GM21447 (cell line): ENCODE results near the gene CPD.
"Not testable (repeated sequence)": the region's sequence is repeated elsewhere in the genome, so short reads cannot be mapped to it uniquely, and the experiment has no call there.

Experiments used
- ATAC-seq: cut with Tn5 transposase; IDR thresholded peaks from one replicate; pipeline ENCODE4 v1.9.1; 2021; ENCODE audit not compliant: unreplicated experiment

Gene CPD

DNA sequence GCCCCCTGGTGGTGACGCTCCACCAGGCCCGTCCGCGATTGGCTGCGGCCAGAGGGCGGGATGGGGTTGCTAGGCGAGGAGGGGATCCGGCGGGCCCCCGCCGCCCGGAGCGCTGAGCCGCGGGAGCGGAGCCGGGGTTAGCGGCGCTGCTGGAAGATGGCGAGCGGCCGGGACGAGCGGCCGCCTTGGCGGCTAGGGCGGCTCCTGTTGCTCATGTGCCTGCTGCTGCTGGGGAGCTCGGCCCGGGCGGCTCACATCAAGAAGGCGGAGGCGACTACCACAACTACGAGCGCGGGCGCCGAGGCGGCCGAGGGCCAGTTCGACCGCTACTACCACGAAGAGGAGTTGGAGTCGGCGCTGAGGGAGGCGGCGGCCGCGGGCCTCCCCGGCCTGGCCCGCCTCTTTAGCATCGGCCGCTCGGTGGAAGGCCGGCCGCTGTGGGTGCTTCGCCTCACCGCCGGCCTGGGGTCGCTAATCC lies at the start of gene CPD:
TSS of gene CPD (plus strand) at position 103 of the 478 bp plus-strand sequence. CDS start at position 157, 54 bp downstream.
- peak; percentile 81 for ATAC-seq

GRCh38 chr17:30332057-30332542 lies 46.6 kb upstream of the CPD start:
- peak; percentile 76 for ATAC-seq

DNA sequence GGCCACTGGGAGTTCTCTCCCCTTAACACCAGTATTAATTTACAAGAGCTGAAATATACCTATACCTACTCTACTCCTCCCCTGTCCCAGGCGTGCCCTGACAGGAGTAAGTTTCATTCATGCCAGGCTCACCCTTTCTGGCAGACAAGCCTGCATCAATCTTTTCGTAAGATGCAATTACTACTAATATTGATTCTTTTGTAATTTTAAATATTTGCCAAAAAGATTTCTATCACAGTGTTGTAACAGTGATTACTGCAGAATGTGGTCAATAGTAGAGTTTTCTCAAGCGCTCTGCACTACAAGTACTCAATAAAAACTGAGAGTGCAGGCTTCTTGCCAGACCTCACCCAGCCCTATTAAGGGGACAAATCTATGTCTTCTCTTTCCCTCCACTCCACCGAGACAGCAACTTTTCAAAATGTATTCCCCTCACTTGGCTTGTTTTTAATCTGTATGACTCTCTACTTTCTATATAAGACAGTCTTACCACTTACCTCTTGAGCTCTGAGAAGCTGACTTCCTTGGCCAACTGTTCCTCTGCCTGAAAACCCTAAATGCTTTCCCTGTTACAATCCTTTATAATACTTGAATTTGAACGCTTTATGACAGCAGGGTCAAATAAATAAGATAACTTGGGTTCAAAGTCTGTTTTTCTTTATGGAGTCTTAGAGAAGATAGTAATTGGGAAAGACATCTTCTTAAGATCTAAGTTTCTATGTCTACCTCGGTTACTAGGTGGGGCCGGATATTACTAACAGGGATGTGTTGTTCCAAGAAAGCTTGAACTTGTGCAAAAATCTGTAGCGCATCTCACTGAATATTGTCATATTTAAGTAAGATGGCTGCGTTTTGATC lies 45.0 kb upstream of the CPD start, which contains the start of gene TMIGD1:
TSS of gene TMIGD1 (minus strand) at position 555 of the 858 bp plus-strand sequence. CDS start 1,924 bp downstream, outside the sequence.
- no peak for ATAC-seq

GRCh38 chr17:30334421-30334820 lies 44.3 kb upstream of the CPD start:
- ATAC-seq: no peak

DNA sequence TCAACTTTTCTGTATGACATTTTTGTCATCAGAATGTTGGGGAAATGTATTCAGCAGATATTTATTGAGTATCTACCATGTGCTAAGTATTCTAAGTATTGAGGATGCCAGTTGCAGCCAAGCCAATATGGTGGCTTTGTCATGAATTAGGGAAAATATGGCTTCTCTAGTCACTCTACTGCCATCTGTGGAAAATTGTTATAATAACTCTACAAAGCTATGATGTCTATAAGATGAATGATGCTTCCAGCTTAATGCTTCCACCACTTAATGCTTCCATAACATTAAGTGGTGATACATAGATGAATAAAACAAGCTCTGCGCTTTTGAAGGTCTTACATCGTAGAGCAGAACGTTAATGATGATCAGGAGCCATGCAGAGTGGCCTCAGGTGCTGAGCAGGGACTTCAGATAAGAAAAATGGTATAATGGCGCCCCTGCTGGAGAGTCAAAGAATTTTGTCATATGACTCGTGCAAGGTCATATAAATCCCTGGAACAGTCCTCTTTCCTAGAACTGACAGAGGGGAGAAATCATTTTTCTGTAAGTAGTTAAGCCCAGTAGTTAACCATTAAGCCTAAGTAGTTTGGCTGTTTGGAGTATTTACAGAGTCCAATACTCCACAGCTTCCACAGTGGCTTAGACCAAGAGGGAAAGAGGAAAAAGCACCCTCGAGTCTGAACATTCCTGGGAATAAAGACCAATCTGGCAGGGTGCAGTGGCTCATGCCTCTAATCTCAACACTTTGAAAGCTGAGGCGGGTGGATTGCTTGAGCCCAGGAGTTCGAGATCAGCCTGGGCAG lies 42.2 kb upstream of the CPD start:
- ATAC-seq: no peak

DNA sequence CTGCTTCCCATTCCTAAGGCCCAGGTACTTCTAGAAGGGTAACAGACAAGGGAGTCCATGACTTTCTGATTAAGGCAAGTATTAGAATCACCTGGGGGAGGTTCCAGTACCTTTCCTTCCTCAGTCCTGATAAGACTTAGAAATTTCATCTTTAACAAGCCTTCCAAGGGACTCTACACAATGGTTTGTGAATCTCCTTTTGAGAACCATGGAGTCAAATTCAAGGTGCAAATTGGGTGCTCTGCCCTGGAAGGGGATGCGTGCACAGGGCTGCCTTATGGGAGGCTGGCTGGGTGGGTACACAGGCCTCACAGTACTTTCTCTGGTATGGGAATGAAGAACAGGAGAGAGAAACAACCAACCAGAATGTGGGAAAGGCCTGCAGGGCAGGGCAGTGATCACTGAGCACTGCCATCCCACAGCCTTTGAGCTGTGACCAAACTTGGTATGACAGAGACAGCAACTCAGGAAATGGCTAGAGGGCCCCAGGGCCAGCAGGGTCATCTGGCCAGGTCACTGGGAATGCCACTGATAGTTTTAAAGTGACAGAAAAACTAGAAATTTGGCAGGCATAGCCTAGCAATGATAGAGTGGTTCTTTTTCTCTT lies 41.2 kb upstream of the CPD start:
- no peak for ATAC-seq

DNA sequence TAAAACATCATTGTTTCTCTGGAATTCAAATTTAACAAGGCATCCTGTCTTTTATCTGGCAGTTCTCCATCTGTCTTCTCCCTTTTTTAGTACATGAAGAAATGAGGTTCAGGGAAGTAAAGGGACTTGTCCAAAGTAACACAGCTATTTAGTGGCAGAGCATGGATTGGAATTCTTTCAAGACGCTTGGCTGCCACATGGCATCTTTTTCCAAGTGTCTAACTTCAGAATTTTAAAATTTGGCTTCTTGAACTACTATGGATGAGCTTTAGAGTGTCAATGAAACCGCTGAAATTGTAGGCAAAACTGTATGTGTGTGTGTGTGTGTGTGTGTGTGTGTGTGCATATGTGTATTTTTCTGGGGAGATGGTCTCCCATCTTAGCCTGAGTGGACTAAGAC lies 39.6 kb upstream of the CPD start:
- ATAC-seq: no peak

DNA sequence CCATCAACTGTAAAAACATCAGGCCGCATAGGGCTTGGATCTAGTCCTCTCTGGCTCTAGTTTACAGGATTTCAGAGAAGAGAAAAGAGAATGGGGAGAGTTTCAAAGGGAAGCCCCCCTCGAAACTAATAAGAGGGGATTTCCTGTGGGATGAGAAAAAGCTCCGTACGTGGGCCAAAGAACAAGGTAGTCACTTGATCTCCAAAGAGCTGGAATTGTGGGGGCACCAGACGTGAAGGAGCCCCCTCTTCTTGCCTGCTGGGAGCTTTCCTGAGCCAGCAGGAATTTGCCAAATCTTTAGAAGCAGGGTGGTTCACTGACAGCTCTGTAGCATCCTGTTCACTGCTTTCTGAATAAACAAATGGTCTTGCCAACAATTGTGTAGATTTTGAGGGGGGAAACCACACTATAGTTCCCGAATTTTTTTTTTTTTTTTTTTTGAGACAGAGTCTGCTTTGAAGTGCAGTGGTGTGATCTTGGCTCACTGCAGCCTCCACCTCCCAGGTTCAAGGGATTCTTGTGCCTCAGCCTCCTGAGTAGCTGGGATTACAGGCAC lies 37.8 kb upstream of the CPD start:
- no peak for ATAC-seq

GRCh38 chr17:30341703-30342249 lies 37.0 kb upstream of the CPD start:
- ATAC-seq: no peak

GRCh38 chr17:30343244-30343643 lies 35.5 kb upstream of the CPD start:
- ATAC-seq: not testable (repeated sequence)

DNA sequence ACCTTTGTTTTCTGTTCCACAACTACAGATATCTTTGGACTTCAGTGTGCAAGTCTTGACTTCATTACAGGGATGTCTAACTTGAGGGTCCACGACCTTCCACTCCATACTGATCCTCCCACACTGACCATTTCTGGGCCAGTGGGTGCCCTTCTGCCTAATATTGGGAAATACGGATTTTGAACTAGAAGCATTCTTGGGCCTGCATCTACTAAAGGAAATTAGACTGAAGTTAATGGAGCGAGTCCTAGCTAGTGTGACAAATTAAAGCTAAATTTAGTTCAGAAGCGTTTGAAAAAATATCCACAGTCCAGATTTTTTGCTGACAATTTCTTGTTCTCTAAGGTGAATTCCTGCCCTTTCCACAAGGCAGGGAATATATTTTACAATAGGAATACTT lies 34.9 kb upstream of the CPD start:
- no peak for ATAC-seq

DNA sequence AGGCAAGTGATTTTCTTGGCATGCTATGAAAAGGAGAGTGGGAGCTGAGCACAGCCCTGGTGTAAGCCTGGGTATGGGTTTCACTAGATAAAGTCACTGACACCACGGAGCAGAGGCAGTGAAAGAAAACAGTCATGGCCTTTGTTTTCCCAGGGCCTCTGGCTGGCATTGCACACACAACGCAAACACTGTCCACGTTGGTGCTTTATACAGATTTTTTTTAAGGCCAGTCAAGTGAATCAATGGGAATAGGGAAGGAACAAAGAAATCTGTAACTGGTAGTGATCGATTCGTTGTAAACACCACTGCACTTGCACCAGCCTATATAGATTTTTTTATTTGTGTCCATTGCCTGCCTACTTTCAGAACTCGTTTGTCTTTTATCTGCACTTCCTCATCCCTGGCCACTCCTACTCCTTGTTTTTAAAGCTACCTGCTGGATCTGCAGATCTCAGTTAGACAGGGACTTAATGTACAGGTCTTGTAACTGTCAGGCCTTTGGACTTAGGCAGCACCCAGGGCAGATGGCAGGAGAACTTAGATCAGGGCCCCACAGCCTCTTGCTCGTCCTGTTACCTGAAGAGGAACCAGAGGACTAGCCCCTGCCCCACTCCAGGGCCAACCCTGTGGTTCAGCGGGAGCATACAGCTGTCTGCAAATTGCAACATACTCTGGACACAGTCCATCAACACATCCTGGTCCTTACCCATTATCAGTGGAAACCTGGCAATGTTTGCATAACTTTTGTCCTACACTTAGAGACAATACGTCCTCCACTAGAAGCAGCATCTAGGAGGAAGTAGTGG lies 34.2 kb upstream of the CPD start:
- no peak for ATAC-seq

- ATAC-seq: no peak
Observed at GRCh38 chr17:30345089-30345433, 33.7 kb upstream of the CPD start.

GRCh38 chr17:30345527-30346075 lies 33.1 kb upstream of the CPD start:
- ATAC-seq: no peak

DNA sequence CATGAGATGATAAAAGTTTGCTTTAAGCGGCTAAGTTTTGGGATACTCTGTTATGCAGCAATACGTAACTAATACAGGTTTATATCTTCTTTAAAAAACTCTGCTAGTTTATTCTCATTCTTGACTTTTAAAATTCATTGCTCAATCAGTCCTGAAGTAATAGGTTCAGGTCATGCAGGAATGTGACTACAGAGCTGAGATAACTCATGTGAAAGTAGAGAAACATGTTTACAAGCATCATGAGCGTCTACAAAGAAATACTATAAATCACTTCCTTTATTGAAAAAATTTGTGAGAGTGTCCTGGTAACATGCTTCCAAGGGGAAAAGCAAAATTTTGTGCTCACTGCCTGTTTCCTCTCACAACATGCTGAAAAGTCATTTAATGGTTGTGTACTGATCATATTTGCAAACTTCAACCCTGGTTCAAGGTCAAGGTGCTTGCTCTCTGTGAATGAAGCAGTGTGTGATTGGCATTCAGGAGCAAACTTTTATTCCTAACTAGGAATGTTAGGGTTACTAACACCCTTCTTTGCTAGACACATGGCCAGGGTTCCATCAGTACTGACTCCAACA lies 32.4 kb upstream of the CPD start:
- ATAC-seq: no peak

DNA sequence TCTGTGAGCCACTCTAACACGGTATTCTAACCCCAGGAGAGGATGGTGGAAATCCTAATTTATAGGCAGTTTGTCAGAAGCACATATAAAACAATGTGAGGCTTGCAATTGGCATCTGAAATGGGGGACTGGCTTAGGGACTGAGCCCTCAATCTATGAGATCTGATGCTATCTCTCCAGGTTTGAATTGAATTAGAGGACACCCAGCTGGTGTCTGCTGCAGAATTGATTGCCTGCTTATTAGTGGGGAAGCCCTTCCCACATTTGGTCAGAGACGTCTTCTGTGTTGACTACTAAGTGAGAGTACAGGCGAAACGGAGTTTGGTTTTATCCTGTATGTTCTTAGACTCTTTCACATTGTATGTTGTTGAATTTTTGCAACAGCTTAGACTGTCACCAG lies 31.2 kb upstream of the CPD start:
- no peak for ATAC-seq

GRCh38 chr17:30349252-30349651 lies 29.5 kb upstream of the CPD start:
- no peak for ATAC-seq

- not testable (repeated sequence) for ATAC-seq
Observed at GRCh38 chr17:30351263-30351662, 27.5 kb upstream of the CPD start.

DNA sequence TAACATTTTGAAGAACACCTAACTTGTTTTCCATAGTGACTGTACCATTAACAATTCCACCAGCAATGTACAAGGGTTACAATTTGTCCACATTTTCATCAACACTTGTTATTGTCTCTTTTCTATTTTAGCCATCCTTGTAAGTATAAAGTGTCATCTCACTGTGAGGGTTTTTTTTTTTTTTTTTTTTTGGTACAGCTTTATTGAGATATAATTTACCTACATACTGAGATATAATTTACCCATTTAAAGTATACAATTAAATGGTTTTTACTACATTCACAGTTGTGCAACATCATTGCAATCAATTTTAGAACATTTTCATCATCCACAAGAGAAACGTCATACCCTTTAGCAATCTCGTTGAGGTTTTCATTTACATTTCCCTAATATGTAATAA lies 27.0 kb upstream of the CPD start:
- ATAC-seq: no peak
